SU-DHL-6 (cell line): ENCODE results near the gene NAV2.

Source experiments
- H2AFZ ChIP-seq: fragments of 200-600 bp; sonication (generic); 2 replicates; pipeline ENCODE4 v1.6.1; 2014; ENCODE audit warnings: low read depth, mild to moderate bottlenecking, moderate library complexity, mixed read lengths, antibody characterized with exemption, low read length; ENCODE audit not compliant: severe bottlenecking
- H3F3A ChIP-seq: fragments of 200-600 bp; shearing (Covaris generic); 2 replicates; pipeline ENCODE4 v1.6.0; 2016; ENCODE audit warnings: antibody characterized with exemption, mild to moderate bottlenecking; ENCODE audit not compliant: insufficient read depth
- H3K27ac ChIP-seq: fragments of 200-600 bp; sonication (generic); 2 replicates; pipeline ENCODE4 v1.5.1; 2016; ENCODE audit warnings: low read depth, mild to moderate bottlenecking, low read length, moderate library complexity, mixed read lengths
- H3K27me3 ChIP-seq: fragments of 200-600 bp; sonication (generic), shearing (Covaris generic); 2 replicates; pipeline ENCODE4 v1.6.0; 2014; ENCODE audit warnings: mild to moderate bottlenecking, low read length
- H3K36me3 ChIP-seq: fragments of 200-600 bp; sonication (generic); 2 replicates; pipeline ENCODE4 v1.6.1; 2014; ENCODE audit warnings: mild to moderate bottlenecking, low read length, mixed read lengths
- H3K4me2 ChIP-seq: fragments of 300-600, 200-600 bp; shearing (Covaris generic), sonication (generic); 2 replicates; pipeline ENCODE4 v1.6.0; 2014; ENCODE audit warnings: low read length, low read depth, mild to moderate bottlenecking; ENCODE audit not compliant: poor library complexity, severe bottlenecking
- H3K4me3 ChIP-seq: fragments of 200-600 bp; sonication (generic); 2 replicates; pipeline ENCODE4 v1.5.1; 2014; ENCODE audit warnings: antibody characterized with exemption, low read length, mild to moderate bottlenecking, mixed read lengths; ENCODE audit not compliant: insufficient read depth, poor library complexity, severe bottlenecking
- H3K79me2 ChIP-seq: fragments of 200-600 bp; sonication (generic); 2 replicates; pipeline ENCODE4 v1.6.1; 2014; ENCODE audit warnings: mild to moderate bottlenecking, low read length, moderate library complexity; ENCODE audit not compliant: insufficient read depth
- H3K9ac ChIP-seq: fragments of 200-600 bp; sonication (generic); 2 replicates; pipeline ENCODE4 v1.7.0; 2014; ENCODE audit warnings: mild to moderate bottlenecking, low read length
- H3K9me2 ChIP-seq: fragments of 200-600 bp; sonication (generic); replicated peaks from 2 replicates; pipeline ENCODE4 v1.6.1; 2014; ENCODE audit warnings: low read length; ENCODE audit not compliant: insufficient read depth
- H3K9me3 ChIP-seq: fragments of 200-600 bp; sonication (generic); 2 replicates; pipeline ENCODE4 v1.6.1; 2014; ENCODE audit warnings: low read length, mixed read lengths; ENCODE audit not compliant: insufficient read depth
- H4K20me1 ChIP-seq: fragments of 200-600 bp; sonication (generic); 2 replicates; pipeline ENCODE4 v1.6.1; 2014; ENCODE audit warnings: low read depth, mild to moderate bottlenecking, antibody characterized with exemption, low read length, moderate library complexity, mixed read lengths
- CTCF ChIP-seq: fragments of 200-600 bp; sonication (generic); IDR thresholded peaks from one replicate; pipeline ENCODE4 v1.5.1; 2017; ENCODE audit warnings: antibody characterized with exemption, mild to moderate bottlenecking, low read length, moderate library complexity; ENCODE audit not compliant: insufficient read depth, poor library complexity, severe bottlenecking
- EZH2phosphoT487 ChIP-seq: fragments of 200-600 bp; sonication (generic), shearing (Covaris generic); conservative IDR thresholded peaks from 2 replicates; pipeline ENCODE4 v1.6.1; 2018; ENCODE audit warnings: mild to moderate bottlenecking, antibody characterized with exemption, low read length, moderate library complexity, mixed read lengths

NAV2 gene

GRCh38 chr11:20015101-20015500, 302.5 kb downstream of the NAV2 start:
- Histone ChIP-seq H3K9ac (no peak overlapping the region), H3K27me3 (no peaks in the 10 kb centered on the region), H2AFZ (no peak overlapping the region), H3K4me2 (no peak overlapping the region), H3K79me2 (no peaks in the 10 kb centered on the region), H3K27ac (no peak overlapping the region), H3K9me2 (no peaks in the 10 kb centered on the region), H4K20me1 (no peaks in the 10 kb centered on the region), H3K4me3 (no peak overlapping the region), H3K9me3 (no peaks in the 10 kb centered on the region), H3F3A (no peaks in the 10 kb centered on the region), H3K36me3 (no peaks in the 10 kb centered on the region)
- no peak for TF ChIP-seq EZH2phosphoT487
- TF ChIP-seq CTCF = no peak

- no peaks in the 10 kb centered on the region for H3F3A ChIP-seq
- no peaks in the 10 kb centered on the region for H3K9me2 ChIP-seq
- H3K36me3 ChIP-seq = no peaks in the 10 kb centered on the region
- no peaks in the 10 kb centered on the region for H3K9me3 ChIP-seq
- TF ChIP-seq EZH2phosphoT487 = no peak
- no peak overlapping the region for H3K4me3 ChIP-seq
- H3K27ac ChIP-seq = no peak overlapping the region
- no peaks in the 10 kb centered on the region for H3K27me3 ChIP-seq
- H4K20me1 ChIP-seq = no peaks in the 10 kb centered on the region
- H3K79me2 ChIP-seq = no peaks in the 10 kb centered on the region
- no peak overlapping the region for H2AFZ ChIP-seq
- H3K4me2 ChIP-seq = no peak overlapping the region
- H3K9ac ChIP-seq = no peak overlapping the region
Observed at GRCh38 chr11:20015529-20016427, 303.1 kb downstream of the NAV2 start.

- no peak overlapping the region for H3K4me2 ChIP-seq
- H3F3A ChIP-seq = no peaks in the 10 kb centered on the region
- H3K27ac ChIP-seq = no peak overlapping the region
- H3K36me3 ChIP-seq = no peaks in the 10 kb centered on the region
- no peak overlapping the region for H2AFZ ChIP-seq
- no peaks in the 10 kb centered on the region for H4K20me1 ChIP-seq
- H3K27me3 ChIP-seq = no peaks in the 10 kb centered on the region
- H3K9ac ChIP-seq = no peak overlapping the region
- no peaks in the 10 kb centered on the region for H3K9me3 ChIP-seq
- H3K4me3 ChIP-seq = no peak overlapping the region
- no peak for TF ChIP-seq EZH2phosphoT487
- H3K79me2 ChIP-seq = no peaks in the 10 kb centered on the region
- no peaks in the 10 kb centered on the region for H3K9me2 ChIP-seq
Observed at GRCh38 chr11:20016526-20016925, 303.9 kb downstream of the NAV2 start.

- H3K36me3 ChIP-seq = no peaks in the 10 kb centered on the region
- H3K27me3 ChIP-seq = no peaks in the 10 kb centered on the region
Observed at GRCh38 chr11:20017320-20017719, 304.7 kb downstream of the NAV2 start.

More at GRCh38 chr11:20017320-20017719, 304.7 kb downstream of the NAV2 start:
- Histone ChIP-seq H2AFZ (no peak overlapping the region), H3K9me3 (no peaks in the 10 kb centered on the region), H3K4me3 (no peak overlapping the region), H3K79me2 (no peaks in the 10 kb centered on the region), H4K20me1 (no peaks in the 10 kb centered on the region), H3K4me2 (no peak overlapping the region), H3K9ac (no peak overlapping the region), H3K9me2 (no peaks in the 10 kb centered on the region), H3K27ac (no peak overlapping the region), H3F3A (no peaks in the 10 kb centered on the region)
- TF ChIP-seq CTCF = no peak
- no peak for TF ChIP-seq EZH2phosphoT487
